Activated T-helper 1 cell treated with anti-CD3 and anti-CD28 coated beads, Interleukin-12 subunit alpha, Interleukin-12 subunit beta, Interleukin-2, Interleukin-4 antibody, amounts not matched to agents 30 ng/mL and 10 ng/mL and 1 ng/mL, durations not matched to agents 14 hours and 24 hours and 36 hours (primary cell): ENCODE results near the gene IZUMO3. TPM values are rescaled to one million over a fixed set of nuclear protein-coding genes. Genes with fewer than 3 reads are reported as not detected.
"Not testable (repeated sequence)": the region's sequence is repeated elsewhere in the genome, so short reads cannot be mapped to it uniquely, and the experiment has no call there.

ENCODE experiments used
- DNase-seq: peaks from one replicate; pipeline ENCODE4 v3.0.0; 2021; ENCODE audit warnings: low spot score
- H3K27ac Mint-ChIP-seq: one replicate; pipeline ENCODE4 v1.8.0; 2021; ENCODE audit warnings: mild to moderate bottlenecking, mixed read lengths
- H3K27me3 Mint-ChIP-seq: one replicate; pipeline ENCODE4 v1.8.0; 2022; ENCODE audit warnings: mild to moderate bottlenecking, moderate library complexity, mixed read lengths; ENCODE audit not compliant: insufficient read depth
- H3K36me3 Mint-ChIP-seq: one replicate; pipeline ENCODE4 v1.8.0; 2021; ENCODE audit warnings: low read depth, mixed read lengths
- H3K4me1 Mint-ChIP-seq: one replicate; pipeline ENCODE4 v1.8.0; 2021; ENCODE audit warnings: low read depth, mixed read lengths
- H3K4me3 Mint-ChIP-seq: one replicate; pipeline ENCODE4 v1.8.0; 2021; ENCODE audit warnings: mild to moderate bottlenecking, moderate library complexity, mixed read lengths
- H3K9me3 Mint-ChIP-seq: one replicate; pipeline ENCODE4 v1.8.0; 2021; ENCODE audit warnings: mixed read lengths
- intact Hi-C: fragments of 100-400 bp; cut with micrococcal nuclease; formaldehyde crosslinking; loops from one replicate; pipeline ENCODE4 v1.15.1; 2024
- total RNA-seq: library from RNA; stranded (reverse); gene quantifications from 2 replicates; pipeline ENCODE4 v1.2.3, GENCODE V29; 2022

Gene IZUMO3
- not detected in 2 replicates for total RNA-seq

- H3K36me3 Mint-ChIP-seq: no peaks in the 10 kb centered on the region
- peaks cover 56% of the 10 kb centered on the region for H3K9me3 Mint-ChIP-seq
- H3K27me3 Mint-ChIP-seq: no peaks in the 10 kb centered on the region
- H3K4me3 Mint-ChIP-seq: no peak within 1 kb of the TSS
- intact Hi-C loops: no loop called here
- no peak for DNase-seq
- H3K27ac Mint-ChIP-seq: no peak within 1 kb of the TSS
- no peaks in the 10 kb centered on the region for H3K4me1 Mint-ChIP-seq
Measured at GRCh38 chr9:24545847-24546522, at the start of gene IZUMO3. Gene IZUMO3 (minus strand): TSS chr9:24545897. CDS start chr9:24545649, 248 bp downstream.

- Mint-ChIP-seq H3K36me3 (no peaks in the 10 kb centered on the region), H3K27me3 (no peaks in the 10 kb centered on the region), H3K4me1 (no peaks in the 10 kb centered on the region), H3K9me3 (peaks cover 16% of the 10 kb centered on the region), H3K27ac (no peak overlapping the region), H3K4me3 (no peak overlapping the region)
- no peak for DNase-seq
- intact Hi-C loops: no loop called here
Measured at GRCh38 chr9:24594234-24594850, 48.6 kb upstream of the IZUMO3 start.

GRCh38 chr9:24590432-24590831, 44.7 kb upstream of the IZUMO3 start:
- Mint-ChIP-seq H3K4me1 (no peaks in the 10 kb centered on the region), H3K4me3 (no peak overlapping the region), H3K27ac (no peak overlapping the region), H3K36me3 (no peaks in the 10 kb centered on the region), H3K27me3 (no peaks in the 10 kb centered on the region), H3K9me3 (peaks cover 7% of the 10 kb centered on the region)
- intact Hi-C loops: no loop called here
- DNase-seq: no peak

- intact Hi-C loops: no loop called here
- Mint-ChIP-seq H3K27ac (no peak overlapping the region), H3K4me1 (no peaks in the 10 kb centered on the region), H3K4me3 (no peak overlapping the region), H3K9me3 (peaks cover 8% of the 10 kb centered on the region), H3K27me3 (no peaks in the 10 kb centered on the region), H3K36me3 (no peaks in the 10 kb centered on the region)
- DNase-seq: no peak
Measured at GRCh38 chr9:24587883-24588282, 42.2 kb upstream of the IZUMO3 start.

- intact Hi-C loops: no loop called here
- Mint-ChIP-seq H3K27me3 (no peaks in the 10 kb centered on the region), H3K4me3 (no peak overlapping the region), H3K27ac (no peak overlapping the region), H3K9me3 (peaks cover 20% of the 10 kb centered on the region), H3K36me3 (no peaks in the 10 kb centered on the region), H3K4me1 (no peaks in the 10 kb centered on the region)
- DNase-seq: no peak
Measured at GRCh38 chr9:24582146-24583126, 36.7 kb upstream of the IZUMO3 start.

GRCh38 chr9:24580005-24580404, 34.3 kb upstream of the IZUMO3 start:
- DNase-seq, H3K36me3 Mint-ChIP-seq, H3K27me3 Mint-ChIP-seq, intact Hi-C loops, H3K4me3 Mint-ChIP-seq, H3K27ac Mint-ChIP-seq, H3K4me1 Mint-ChIP-seq: not testable (repeated sequence)
- peaks cover 20% of the 10 kb centered on the region for H3K9me3 Mint-ChIP-seq

GRCh38 chr9:24572406-24572805, 26.7 kb upstream of the IZUMO3 start:
- intact Hi-C loops: no loop called here
- no peak for DNase-seq
- Mint-ChIP-seq H3K4me3 (no peak overlapping the region), H3K9me3 (peaks cover 5% of the 10 kb centered on the region), H3K27ac (no peak overlapping the region), H3K36me3 (no peaks in the 10 kb centered on the region), H3K4me1 (no peaks in the 10 kb centered on the region), H3K27me3 (no peaks in the 10 kb centered on the region)

GRCh38 chr9:24561957-24562356, 16.3 kb upstream of the IZUMO3 start:
- Mint-ChIP-seq H3K36me3 (no peaks in the 10 kb centered on the region), H3K4me3 (no peak overlapping the region), H3K27me3 (no peaks in the 10 kb centered on the region), H3K9me3 (peaks cover 39% of the 10 kb centered on the region), H3K4me1 (no peaks in the 10 kb centered on the region), H3K27ac (no peak overlapping the region)
- DNase-seq: no peak
- intact Hi-C loops: no loop called here

GRCh38 chr9:24553183-24553552, 7.5 kb upstream of the IZUMO3 start:
- peaks cover 16% of the 10 kb centered on the region for H3K9me3 Mint-ChIP-seq
- no peak for DNase-seq
- no peaks in the 10 kb centered on the region for H3K4me1 Mint-ChIP-seq

GRCh38 chr9:24552526-24553182, 7.0 kb upstream of the IZUMO3 start:
- Mint-ChIP-seq H3K9me3 (peaks cover 16% of the 10 kb centered on the region), H3K4me1 (no peaks in the 10 kb centered on the region), H3K27me3 (no peaks in the 10 kb centered on the region), H3K4me3 (no peak overlapping the region), H3K27ac (no peak overlapping the region), H3K36me3 (no peaks in the 10 kb centered on the region)
- intact Hi-C loops: no loop called here
- DNase-seq: no peak

More at GRCh38 chr9:24553183-24553552, 7.5 kb upstream of the IZUMO3 start:
- H3K27me3 Mint-ChIP-seq: no peaks in the 10 kb centered on the region
- intact Hi-C loops: no loop called here
- H3K36me3 Mint-ChIP-seq: no peaks in the 10 kb centered on the region
- no peak overlapping the region for H3K27ac Mint-ChIP-seq
- no peak overlapping the region for H3K4me3 Mint-ChIP-seq

- Mint-ChIP-seq H3K27me3 (no peaks in the 10 kb centered on the region), H3K36me3 (no peaks in the 10 kb centered on the region), H3K27ac (no peak overlapping the region), H3K4me3 (no peak overlapping the region), H3K9me3 (peaks cover 56% of the 10 kb centered on the region), H3K4me1 (no peaks in the 10 kb centered on the region)
- intact Hi-C loops: no loop called here
- no peak for DNase-seq
Measured at GRCh38 chr9:24545285-24545684, 412 bp downstream of the IZUMO3 start.

GRCh38 chr9:24518545-24518944, 27.2 kb downstream of the IZUMO3 start:
- peaks cover 12% of the 10 kb centered on the region for H3K9me3 Mint-ChIP-seq
- H3K36me3 Mint-ChIP-seq: no peaks in the 10 kb centered on the region
- H3K27ac Mint-ChIP-seq: no peak overlapping the region
- no peak overlapping the region for H3K4me3 Mint-ChIP-seq
- no peaks in the 10 kb centered on the region for H3K4me1 Mint-ChIP-seq
- intact Hi-C loops: no loop called here
- no peak for DNase-seq
- H3K27me3 Mint-ChIP-seq: no peaks in the 10 kb centered on the region
